Effector CD8-positive, alpha-beta T cell (primary cell): ENCODE results near the gene HOXB1.
"Not testable (repeated sequence)": the region's sequence is repeated elsewhere in the genome, so short reads cannot be mapped to it uniquely, and the experiment has no call there.

Experiments used
- DNase-seq: peaks from one replicate; lab custom pipeline; 2025; lab: John Stamatoyannopoulos, UW

HOXB1 gene

GRCh38 chr17:48519427-48519826 is 11.4 kb downstream of the HOXB1 start:
- DNase-seq = no peak

GRCh38 chr17:48517478-48517877 is 13.3 kb downstream of the HOXB1 start:
- no peak for DNase-seq

GRCh38 chr17:48515925-48516900 is 14.6 kb downstream of the HOXB1 start:
- DNase-seq = no peak

- DNase-seq = no peak
Observed at GRCh38 chr17:48514477-48514876, 16.3 kb downstream of the HOXB1 start.

GRCh38 chr17:48513666-48514455 is 16.9 kb downstream of the HOXB1 start:
- no peak for DNase-seq

- no peak for DNase-seq
Observed at GRCh38 chr17:48513097-48513496, 17.7 kb downstream of the HOXB1 start.

GRCh38 chr17:48510761-48511604 is 19.8 kb downstream of the HOXB1 start:
- DNase-seq = no peak

- no peak for DNase-seq
Observed at GRCh38 chr17:48510381-48510760, 20.4 kb downstream of the HOXB1 start.

- DNase-seq = not testable (repeated sequence)
Observed at GRCh38 chr17:48509708-48510107, 21.1 kb downstream of the HOXB1 start.

- DNase-seq = no peak
Observed at GRCh38 chr17:48506246-48506645, 24.6 kb downstream of the HOXB1 start.

GRCh38 chr17:48505788-48506187 is 25.0 kb downstream of the HOXB1 start:
- DNase-seq = no peak

- no peak for DNase-seq
Observed at GRCh38 chr17:48504953-48505352, 25.9 kb downstream of the HOXB1 start.

GRCh38 chr17:48503747-48504146 is 27.1 kb downstream of the HOXB1 start:
- DNase-seq = no peak

- DNase-seq = no peak
Observed at GRCh38 chr17:48502901-48503300, 27.9 kb downstream of the HOXB1 start.

- DNase-seq = no peak
Observed at GRCh38 chr17:48502312-48502711, 28.5 kb downstream of the HOXB1 start.

- no peak for DNase-seq
Observed at GRCh38 chr17:48500435-48501426, 30.1 kb downstream of the HOXB1 start.

GRCh38 chr17:48499735-48500434 is 30.9 kb downstream of the HOXB1 start:
- no peak for DNase-seq

GRCh38 chr17:48499248-48499647 is 31.6 kb downstream of the HOXB1 start:
- DNase-seq = no peak

GRCh38 chr17:48498164-48498850 is 32.5 kb downstream of the HOXB1 start:
- no peak for DNase-seq
